ENCODE data around the gene TSGA10IP.
A peak's percentile ranks its signal among the peaks of the same experiment; 100 is the strongest.

Gene TSGA10IP

DNA sequence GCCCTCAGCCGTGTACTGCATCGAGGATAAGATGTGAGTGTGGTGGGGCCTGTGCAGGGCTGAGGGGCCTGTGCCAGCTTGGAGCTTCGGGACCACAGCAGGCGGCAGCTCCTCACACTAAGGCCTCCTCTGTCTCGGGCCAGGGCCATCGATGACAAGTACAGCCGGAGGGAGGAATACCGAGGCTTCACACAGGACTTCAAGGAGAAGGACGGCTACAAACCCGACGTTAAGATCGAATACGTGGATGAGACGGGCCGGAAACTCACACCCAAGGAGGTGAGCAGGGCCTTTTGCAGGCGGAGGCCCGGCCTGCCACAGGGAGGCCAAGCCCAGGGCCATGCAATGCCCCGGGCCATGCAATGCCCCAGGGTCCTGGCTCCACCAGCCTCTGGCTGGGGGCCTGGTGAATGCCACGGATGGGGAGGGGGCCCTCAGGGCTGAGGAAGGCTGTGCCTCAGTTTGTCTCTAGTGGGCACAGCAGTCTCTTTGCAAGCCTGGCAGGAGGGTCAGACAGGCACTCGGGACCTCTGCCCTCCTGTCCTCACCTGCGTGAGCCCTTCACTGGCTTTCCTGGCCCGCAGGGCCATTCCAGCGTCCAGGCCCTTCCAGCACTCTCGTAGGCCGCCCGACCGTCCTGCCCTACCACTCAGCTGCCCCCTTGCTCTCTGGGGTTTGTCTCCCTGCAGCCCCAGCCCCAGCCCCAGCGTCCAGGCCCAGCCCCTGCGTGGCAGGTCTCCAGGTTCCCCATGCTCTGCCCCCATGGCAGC, 32.5 kb downstream of the TSGA10IP start:
- DNase-seq, result no peak

DNA sequence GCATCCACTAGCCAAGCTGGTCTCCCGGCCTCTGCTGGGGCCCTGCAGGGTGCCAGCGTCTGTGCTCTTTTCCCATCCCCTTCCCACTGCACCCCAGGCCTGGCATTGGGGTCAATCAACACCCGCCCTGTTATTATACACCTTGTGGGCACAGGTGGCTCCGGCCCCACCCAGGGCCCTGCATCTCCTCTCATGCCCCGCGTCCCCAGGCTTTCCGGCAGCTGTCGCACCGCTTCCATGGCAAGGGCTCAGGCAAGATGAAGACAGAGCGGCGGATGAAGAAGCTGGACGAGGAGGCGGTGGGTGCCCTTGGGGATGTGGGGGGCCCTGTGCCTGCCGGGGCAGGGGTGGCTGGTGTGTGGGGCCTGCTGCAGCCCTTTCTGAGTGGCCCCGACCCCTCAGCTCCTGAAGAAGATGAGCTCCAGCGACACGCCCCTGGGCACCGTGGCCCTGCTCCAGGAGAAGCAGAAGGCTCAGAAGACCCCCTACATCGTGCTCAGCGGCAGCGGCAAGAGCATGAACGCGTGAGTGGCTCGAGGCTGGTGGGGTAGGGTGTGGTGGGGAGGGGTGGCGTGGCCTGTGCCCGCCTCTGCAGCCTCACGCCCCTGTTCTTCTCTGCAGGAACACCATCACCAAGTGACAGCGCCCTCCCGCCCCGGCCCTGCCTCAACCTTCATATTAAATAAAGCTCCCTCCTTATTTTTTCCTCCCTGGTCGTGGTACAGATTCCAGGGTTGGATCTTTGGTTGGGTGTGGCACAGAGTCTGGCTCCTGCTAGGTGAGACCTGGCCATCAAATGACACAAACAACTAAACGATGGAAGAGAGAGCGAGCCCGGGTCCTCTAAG, 33.3 kb downstream of the TSGA10IP start:
- DNase-seq, result no peak

DNA sequence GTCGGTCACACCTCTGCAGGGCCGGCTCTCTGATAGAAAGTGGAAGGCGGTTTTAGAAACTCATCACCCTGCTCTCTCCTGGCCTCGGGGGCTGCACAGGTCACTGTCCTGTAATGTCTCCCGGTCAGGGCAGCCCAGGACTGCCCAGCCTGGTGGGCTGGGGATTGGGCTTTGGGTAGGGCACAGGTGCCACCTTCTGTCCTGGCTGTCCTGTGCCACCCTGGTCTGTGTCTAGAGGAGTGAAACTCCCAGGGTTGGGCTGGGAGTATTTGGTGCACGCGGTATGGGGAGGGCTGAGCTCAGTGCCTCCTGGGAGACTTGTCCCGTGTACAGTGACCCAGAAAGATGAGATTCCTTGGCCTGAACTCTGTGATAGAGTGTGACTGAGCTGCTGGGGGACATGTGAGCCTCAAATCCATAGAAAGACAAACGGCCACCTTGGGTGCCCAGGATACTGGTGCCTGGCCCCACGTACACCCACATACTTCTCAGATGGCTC, 34.0 kb downstream of the TSGA10IP start:
- DNase-seq, result no peak

DNA sequence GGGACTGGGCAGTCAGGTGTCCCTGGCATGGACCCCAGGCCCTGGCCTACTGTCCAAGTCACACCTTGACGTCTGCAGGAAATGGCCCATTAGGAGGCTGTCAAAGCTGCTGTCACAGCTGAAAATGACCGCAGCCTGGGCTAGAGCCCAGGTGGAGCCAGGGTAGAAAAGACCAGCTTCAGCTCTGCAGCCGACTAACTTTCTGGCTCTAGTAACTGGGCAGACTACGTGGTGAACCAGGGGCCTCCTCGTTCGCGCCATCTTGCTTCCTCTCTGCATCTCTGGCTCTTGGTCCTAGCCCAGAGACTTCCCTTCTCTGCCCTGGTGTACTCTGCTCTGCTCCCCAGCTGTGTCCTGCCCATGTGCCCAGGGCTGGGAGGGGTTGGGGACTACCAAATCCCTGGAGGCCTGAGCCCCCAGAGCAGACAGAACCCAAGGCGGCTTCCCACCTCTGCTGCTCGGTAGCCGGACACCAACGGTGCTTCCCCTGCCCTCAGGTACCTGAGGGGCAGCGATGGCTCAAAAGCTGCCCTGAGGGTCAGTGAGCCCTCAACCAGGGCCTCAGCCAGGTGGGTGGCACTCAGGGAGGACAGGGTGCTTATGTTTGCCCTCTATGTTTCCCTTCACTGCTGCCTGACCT, 35.9 kb downstream of the TSGA10IP start:
- no peak for DNase-seq

DNA sequence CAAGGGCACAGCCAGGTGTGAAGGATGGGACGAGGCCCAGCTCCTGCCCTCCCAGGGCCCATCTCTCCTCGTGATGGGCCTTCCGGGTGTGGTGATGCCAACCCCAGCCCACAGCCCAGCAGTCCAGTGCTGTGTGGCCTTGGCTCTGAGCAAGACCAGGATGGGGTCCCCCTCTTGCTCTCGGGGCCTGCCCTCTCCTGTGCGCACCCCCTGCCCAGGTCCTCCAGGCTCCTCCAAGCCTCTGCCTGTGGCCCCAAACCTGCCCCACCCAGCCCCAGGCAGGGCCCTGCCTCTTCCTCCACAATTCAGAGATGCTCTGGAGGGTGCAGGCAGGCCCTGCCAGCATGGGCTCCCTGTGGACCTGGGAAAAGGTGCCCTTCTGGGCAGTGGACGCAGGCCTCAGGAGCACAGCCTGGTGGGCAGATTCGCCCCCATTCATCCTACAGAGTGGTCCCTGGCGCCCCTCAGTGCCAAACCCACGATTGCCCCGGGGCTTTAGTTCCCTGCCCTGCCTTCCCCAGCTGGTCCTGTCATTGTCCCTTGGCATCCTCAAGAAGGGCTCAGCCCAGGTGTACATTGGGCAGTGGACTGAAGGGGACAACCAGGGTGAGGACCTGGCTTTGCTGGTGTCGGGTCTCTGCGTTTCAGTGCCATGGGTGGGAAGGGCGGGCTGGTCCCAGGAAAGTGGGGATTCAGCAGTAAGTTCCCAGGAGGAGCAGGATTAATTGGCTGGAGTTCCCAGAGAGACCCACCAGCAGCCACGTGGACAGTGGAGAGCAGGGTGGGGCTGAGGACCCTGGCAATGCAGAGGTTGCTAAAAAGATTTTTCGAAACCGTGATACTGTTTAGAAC, 36.9 kb downstream of the TSGA10IP start:
- DNase-seq, result no peak

DNA sequence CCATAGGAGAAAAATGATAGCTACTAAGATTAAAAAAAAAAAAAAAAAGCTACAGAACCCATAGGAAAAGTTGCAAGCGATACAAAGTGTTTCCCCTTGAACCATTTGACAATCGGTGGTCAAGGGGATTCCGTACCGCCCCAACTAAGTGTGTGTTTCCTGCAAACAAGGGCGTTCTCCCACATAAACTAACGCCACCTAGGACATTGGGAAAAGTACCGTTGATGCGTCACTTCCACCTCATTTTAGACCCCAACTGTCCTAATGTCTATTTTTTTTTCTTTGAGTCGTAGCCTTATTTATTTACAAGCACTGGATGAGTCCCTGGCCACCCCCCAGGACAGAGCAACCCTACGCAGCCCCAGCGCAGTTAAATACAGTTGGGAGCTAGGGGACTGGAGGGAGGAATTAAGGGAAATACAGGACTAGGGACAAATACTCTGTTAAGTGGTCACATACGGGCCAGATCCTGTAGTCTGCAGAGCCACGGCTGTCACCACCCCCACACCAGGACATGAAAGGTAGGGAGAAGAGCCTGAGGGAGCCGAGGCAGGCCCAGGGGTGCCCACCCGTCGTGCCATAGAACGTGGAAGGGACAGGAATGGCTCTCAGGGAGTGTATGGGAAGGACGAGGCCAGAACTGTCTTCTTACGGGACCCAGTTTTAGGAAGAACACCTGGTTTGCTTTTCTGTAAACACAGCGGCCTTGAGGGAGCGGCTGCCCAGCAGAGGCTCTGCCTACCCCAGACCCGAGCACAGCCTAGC, 37.7 kb downstream of the TSGA10IP start:
- DNase-seq, result no peak

DNA sequence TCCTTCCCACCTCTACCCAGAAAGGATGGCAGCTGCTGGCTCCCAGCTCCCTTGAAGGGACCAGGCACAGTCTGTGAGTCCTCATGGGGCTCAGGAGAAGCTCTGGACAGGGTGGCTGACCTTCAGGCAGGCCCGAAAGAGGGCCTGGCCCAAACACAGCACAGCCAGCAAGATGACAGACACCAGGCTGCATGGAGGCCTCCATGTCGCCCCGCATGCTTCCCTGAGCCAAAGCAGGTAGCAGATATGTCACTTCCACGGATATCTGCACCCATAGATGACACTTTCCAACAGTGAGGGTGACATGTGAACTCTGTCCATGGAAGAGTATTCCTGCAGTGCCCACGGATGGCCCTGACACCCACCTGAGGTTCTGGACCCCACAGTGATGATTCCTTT, 38.3 kb downstream of the TSGA10IP start:
- no peak for DNase-seq

DNA sequence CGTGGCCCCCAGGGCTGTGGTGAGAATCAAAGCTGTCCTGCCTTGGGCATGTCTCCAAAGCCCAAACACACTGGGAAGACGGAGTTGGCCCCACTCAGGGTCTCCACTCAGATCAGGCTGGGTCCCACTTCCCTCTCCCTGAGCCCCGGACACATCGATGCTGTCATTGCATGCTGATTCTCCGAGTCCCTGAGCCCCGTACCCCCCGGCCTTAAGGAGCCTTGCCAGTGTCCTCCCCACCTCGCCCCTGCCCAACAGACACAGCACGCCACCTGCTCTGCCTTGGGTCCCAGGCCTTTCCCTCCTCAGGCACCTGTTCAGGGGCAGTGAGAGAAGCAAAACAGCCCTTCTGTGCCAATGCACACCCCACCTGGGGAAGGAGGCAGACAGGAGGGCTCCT, 42.1 kb downstream of the TSGA10IP start:
- no peak for DNase-seq

DNA sequence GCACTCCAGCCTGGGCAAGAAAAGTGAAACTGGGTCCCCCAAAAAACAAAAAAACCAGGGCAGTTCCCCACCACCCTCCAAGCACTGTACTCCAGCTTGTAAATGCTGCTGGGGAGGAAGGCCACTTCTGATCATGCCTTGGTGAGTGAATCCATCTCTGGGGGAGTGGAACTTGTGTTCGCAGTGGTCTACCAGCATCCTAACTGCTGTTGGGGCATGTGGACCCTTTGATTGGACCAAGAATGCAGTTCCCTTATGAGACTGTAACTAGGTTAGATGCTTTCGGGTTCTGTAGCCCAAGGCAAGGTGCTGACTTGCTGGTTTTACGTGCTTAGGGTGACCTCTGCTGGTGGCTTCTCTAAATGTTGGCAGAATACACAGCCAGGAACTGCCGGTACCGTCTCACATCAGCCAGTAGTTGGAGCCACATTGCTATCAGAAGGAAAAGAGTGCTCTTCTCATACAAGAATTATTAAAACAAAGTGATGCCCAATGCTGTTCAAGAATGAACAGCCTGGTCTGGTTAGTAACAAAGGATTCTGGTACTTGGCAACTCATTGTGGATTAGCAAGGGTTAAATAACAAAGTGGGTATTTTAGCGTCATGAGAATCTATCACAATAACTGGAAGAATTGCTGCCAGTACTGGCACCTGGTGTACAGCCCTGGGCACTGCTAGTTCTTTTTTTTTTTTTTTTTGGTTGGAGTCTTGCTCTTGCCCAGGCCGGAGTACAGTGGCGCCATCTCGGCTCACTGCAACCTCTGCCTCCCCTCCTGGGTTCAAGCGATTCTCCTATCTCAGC, 43.7 kb downstream of the TSGA10IP start:
- peak; percentile 75 to 86 (median 84) for DNase-seq

DNA sequence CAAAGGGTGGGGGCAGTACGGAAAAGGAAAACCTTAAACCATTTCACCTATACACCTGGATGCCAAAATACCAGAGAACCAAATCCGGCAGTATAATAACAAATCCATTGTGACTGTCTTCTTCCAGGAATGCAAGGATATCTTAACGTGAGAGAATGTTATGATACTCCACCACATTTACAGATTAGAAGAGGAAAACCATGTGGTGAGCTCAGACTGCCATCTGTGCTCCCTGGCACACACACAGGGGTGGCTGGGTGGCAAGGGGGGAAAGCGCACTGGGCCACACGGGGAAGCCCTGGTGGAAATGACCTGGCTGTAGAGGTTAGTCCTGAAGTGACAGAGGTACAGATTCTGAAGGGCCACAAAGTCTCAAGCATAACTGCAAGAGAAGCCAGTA, 46.8 kb downstream of the TSGA10IP start:
- no peak for DNase-seq

DNA sequence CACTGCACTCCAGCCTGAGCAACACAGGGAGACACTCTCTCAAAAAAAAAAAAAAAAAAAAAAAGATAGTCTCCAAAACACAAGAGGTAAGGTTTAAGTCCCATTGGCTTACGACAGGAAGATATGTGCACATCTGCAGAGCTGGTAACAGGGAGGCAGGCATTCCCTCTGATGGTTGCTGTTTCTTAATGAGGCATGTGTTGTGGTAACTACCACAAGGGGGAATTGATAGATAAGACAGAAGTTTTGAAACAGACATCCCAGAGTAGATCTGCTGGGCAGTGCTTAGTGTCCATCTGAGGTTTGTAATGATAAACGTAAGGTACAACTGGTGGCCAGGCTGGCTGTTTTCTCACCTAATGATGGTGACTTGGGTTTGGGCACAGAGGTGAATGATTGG, 52.0 kb downstream of the TSGA10IP start:
- no peak for DNase-seq

DNA sequence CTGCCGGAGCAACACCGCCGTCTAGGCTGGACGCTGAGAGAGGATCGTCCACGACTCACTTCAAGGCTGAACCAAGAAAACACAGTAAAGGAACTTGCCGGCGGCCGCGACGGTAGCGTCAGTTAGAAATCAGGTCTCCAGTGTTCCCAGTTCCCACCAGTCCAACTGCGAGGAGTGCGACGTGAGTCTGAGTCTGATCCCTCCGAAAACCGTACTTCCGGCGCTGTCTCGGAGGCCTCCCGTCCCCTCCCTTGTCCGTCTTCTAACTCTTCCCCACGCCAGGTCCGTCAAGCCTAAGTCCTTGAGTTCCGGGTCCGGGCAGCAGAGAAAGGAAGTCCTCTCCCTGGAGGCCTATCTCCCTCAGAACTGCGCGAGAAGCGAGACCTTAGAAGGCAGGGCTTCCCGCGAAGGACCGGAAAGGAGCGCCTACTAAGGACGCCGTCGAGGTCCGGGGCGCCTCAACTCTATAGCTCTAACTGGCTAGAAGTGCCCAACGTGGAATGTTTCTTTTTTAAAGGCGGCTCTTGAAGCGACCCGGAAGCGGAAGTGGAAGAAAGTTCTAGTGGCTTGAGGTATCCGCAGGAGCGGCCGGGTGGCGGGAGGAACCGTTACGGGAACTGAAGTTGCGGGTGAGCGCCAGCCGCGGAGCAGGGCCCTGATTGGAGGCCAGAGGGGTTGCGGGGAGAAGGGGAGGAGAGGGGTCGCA, 56.8 kb downstream of the TSGA10IP start, which contains the start of the genes BANF1 and EIF1AD:
Gene BANF1, plus strand, starts transcription at position 562 of the 706 bp plus-strand sequence. CDS start 748 bp downstream, outside the sequence.
Gene EIF1AD, minus strand, starts transcription at position 216 of the 706 bp plus-strand sequence. CDS start 1,768 bp downstream, outside the sequence.
- peak; percentile 87 to 89 (median 88) for DNase-seq

DNA sequence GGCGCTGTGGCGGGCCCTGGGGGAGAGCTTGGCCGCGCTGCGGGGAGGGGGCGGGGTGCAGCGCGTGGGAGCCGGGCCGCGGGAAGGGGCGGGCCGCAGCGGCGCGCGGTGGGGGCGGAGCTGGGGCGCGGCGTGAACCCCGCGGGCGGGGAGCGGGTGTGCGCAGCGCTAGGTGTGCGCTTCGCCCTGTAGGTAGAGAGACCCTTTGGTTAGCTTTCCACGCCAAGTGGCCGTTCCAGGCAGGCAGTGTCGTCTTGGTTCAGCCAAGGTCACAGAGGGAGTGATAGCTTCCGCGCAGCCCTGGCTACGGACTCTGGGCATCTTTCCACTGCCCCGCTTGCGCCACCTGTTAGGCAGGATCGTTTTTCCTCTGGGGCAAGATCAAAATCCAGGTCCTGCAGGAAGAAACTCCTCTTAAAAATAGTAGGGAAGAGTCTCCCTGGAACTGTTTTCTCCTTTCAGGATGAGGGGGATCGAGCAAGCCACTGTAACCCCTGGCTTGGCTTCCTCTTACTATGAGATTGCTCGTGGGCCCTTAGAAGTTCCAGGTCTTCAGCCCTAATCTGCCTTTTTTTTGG, 57.5 kb downstream of the TSGA10IP start:
- peak in 1 of 4 experiments; percentile 71 for DNase-seq

DNA sequence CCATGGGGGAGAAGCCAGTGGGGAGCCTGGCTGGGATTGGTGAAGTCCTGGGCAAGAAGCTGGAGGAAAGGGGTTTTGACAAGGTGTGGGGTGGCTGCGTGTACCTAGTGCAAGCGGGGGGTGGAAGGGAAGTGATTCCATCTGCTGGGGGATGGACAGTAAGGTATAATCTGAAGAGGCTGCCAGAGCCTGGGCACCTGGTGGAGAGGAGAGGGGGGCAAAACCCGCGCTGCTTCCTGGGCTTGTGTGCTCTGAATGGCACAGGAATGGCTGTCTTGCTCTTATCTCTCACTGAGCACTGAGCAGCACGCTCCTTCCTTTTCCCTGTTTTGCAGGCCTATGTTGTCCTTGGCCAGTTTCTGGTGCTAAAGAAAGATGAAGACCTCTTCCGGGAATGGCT, 58.0 kb downstream of the TSGA10IP start:
- DNase-seq, result no peak

DNA sequence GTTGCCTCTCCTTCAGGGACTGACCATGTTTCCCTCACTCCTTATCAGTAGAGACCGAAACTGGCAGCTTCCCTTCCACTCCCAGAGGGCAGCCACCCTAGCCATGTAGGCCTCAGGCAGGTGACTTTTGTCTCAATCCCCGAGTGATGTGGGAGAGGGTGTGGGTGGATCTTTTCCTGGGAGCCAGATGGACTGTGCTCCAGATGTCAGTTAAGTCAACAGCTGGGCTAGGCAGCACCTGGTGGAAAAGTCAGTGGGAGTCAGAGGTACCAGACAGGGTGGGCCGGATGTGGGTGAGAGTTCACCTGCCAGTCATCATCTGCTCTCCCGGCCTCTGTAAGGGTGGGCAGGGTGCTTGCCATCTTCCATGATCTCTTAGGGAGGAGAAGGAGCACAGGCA, 58.9 kb downstream of the TSGA10IP start:
- no peak for DNase-seq

DNA sequence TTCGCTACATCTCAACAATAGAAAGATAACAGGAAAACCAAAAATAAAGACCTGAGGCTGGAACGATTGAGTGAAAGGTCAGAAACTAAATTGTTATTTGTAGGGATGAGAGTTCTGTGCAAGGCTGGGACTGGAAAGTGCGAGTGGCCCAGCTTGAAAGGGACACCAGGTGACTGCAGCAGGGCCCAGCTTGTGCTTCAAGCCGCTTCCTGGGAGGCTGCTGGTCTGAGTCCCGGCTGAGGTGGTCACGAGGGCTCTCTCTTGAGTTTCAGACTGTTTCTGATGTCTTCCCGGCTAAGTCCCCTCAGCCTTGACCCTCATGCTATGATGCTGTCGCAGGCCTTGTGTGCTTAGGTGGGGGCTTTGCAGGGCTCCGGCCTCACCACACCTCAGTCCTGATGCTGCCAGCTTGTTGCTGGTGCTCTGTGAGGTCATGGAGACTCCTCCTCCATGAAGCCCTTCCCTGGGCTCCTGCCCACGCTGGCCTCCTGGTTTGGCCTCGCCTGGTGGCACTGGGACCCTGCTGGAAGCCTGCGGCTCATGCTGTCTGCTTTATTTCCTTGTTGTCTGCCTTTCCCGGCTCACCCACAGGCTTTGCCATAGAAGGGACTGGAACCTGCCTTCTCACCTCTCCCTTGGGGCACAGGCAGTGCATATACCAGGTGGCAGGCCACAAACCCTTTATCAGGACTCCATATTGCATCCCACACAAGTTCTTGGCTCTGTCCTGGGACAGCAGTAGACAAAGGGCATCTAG, 61.0 kb downstream of the TSGA10IP start:
- DNase-seq, result no peak

DNA sequence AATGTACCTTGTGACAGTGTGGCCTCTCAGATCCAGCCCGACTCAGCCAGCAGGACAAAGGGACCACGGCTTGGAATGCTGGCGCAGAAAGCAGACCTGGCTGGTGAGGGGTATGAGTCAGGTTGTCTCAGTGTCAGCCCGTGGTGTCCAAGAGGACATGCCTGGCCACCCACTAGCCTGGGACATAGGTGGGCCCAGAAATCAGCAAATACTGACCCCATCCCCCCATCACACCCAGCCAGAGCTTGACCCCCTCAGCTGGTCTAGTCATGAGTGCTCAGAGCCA, 61.6 kb downstream of the TSGA10IP start:
- no peak for DNase-seq

DNA sequence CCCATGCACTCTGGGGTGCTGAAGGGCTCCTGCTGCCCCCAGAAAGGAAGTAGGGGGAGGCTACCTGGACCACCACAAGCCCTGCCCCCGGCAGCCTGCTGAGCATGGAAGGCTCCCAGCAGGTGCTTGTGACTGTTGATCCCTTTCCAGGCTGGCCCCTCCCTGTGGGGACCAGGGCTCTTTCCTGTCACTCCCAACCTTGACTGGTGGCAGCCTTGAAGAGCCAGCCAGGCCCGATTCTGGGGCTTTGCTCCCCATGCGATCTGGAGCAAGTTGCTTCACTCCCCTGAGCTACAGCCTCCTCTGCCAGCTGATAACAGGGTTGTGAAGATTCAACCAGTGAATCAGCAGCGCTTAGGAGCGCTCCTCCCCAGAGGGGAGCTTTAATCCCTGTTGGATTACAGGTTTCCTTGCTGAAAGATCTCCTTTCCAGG, 61.9 kb downstream of the TSGA10IP start:
- DNase-seq, result no peak

DNA sequence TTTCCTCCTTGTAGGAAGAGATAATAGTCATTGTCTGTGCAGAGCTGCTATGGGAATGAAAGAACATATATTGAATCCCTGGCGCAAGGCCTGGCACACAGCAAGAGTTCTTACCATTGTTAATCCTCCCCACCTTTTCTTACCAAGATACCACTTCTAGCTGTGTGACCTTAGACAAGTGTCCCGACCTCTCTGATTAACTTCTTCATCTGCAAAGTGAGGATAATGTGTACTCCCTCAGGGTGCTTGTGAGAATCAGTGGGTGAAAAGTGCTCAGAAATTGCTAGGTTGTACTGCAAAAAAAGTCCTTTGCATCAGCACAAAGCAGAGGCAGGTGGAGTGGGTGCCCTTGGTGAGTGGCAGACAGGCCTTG, 62.8 kb downstream of the TSGA10IP start:
- DNase-seq, result no peak
